SK-N-SH treated with all-trans-retinoic acid at 6 μM for 48 hours (cell line): ENCODE measurements around the gene PHACTR2.

Experiments used
- ATAC-seq: fragments of 200-7000 bp; cut with Tn5 transposase; 3 replicates; pipeline ENCODE4 v1.9.1; 2020; ENCODE audit warnings: mild to moderate bottlenecking, moderate library complexity
- ARNTL ChIP-seq: fragments of 450-650 bp; formaldehyde crosslinking; IDR thresholded peaks from 2 replicates; pipeline ENCODE4 v1.5.0; 2020; ENCODE audit warnings: low read depth, mild to moderate bottlenecking, moderate library complexity, borderline replicate concordance
- CREB5 ChIP-seq: fragments of 250-450 bp; sonication (Bioruptor Pico); IDR thresholded peaks from 2 replicates; pipeline ENCODE4 v1.5.1; 2020; ENCODE audit warnings: low read depth, mild to moderate bottlenecking, moderate library complexity
- CSRNP3 ChIP-seq: fragments of 250-450 bp; sonication (Bioruptor Pico); IDR thresholded peaks from 2 replicates; pipeline ENCODE4 v1.5.1; 2021; ENCODE audit warnings: mild to moderate bottlenecking, moderate library complexity
- ESRRG ChIP-seq: fragments of 250-450 bp; sonication (Bioruptor Pico); IDR thresholded peaks from 2 replicates; pipeline ENCODE4 v1.6.1; 2021; ENCODE audit warnings: mild to moderate bottlenecking
- GLIS3 ChIP-seq: fragments of 250-450 bp; sonication (Bioruptor Pico); IDR thresholded peaks from 2 replicates; pipeline ENCODE4 v1.5.0; 2020; ENCODE audit warnings: mild to moderate bottlenecking, moderate library complexity
- ISL1 ChIP-seq: fragments of 250-450 bp; sonication (Bioruptor Pico); IDR thresholded peaks from 2 replicates; pipeline ENCODE4 v2.1.2; 2022; ENCODE audit warnings: mild to moderate bottlenecking, moderate library complexity
- OSR1 ChIP-seq: fragments of 250-450 bp; sonication (Bioruptor Pico); IDR thresholded peaks from 2 replicates; pipeline ENCODE4 v1.8.0; 2022; ENCODE audit warnings: moderate library complexity, mild to moderate bottlenecking, inconsistent platforms
- PPARA ChIP-seq: fragments of 250-450 bp; sonication (Bioruptor Pico); IDR thresholded peaks from 2 replicates; pipeline ENCODE4 v1.5.0; 2020; ENCODE audit warnings: mild to moderate bottlenecking, borderline replicate concordance
- RARB ChIP-seq: fragments of 250-450 bp; sonication (Bioruptor Pico); IDR thresholded peaks from 2 replicates; pipeline ENCODE4 v1.8.0; 2021; ENCODE audit warnings: mild to moderate bottlenecking, moderate library complexity
- SNAI2 ChIP-seq: fragments of 250-450 bp; sonication (Bioruptor Pico); IDR thresholded peaks from 2 replicates; pipeline ENCODE4 v1.5.0; 2020; ENCODE audit warnings: mild to moderate bottlenecking, moderate library complexity
- TCF4 ChIP-seq: fragments of 250-450 bp; sonication (Bioruptor Pico); IDR thresholded peaks from 2 replicates; pipeline ENCODE4 v1.8.0; 2021; ENCODE audit warnings: mild to moderate bottlenecking, moderate library complexity, borderline replicate concordance
- TSHZ2 ChIP-seq: fragments of 250-450 bp; sonication (Bioruptor Pico); IDR thresholded peaks from 2 replicates; pipeline ENCODE4 v1.5.0; 2020; ENCODE audit warnings: mild to moderate bottlenecking, moderate library complexity
- ZC3H10 ChIP-seq: fragments of 250-450 bp; sonication (Bioruptor Pico); IDR thresholded peaks from 2 replicates; pipeline ENCODE4 v1.5.1; 2021; ENCODE audit warnings: mild to moderate bottlenecking, moderate library complexity
- ZFP3 ChIP-seq: fragments of 250-450 bp; sonication (Bioruptor Pico); IDR thresholded peaks from 2 replicates; pipeline ENCODE4 v1.5.0; 2020; ENCODE audit warnings: mild to moderate bottlenecking, moderate library complexity
- ZFP30 ChIP-seq: fragments of 450-650 bp; formaldehyde crosslinking; IDR thresholded peaks from 2 replicates; pipeline ENCODE4 v1.5.0; 2022; ENCODE audit warnings: mild to moderate bottlenecking, moderate library complexity
- ZNF565 ChIP-seq: fragments of 450-650 bp; formaldehyde crosslinking; conservative IDR thresholded peaks from 2 replicates; pipeline ENCODE4 v1.5.0; 2020; ENCODE audit warnings: low read depth, mild to moderate bottlenecking, moderate library complexity
- ZNF70 ChIP-seq: fragments of 450-650 bp; formaldehyde crosslinking; IDR thresholded peaks from 2 replicates; pipeline ENCODE4 v1.5.0; 2020; ENCODE audit warnings: mild to moderate bottlenecking, moderate library complexity
- ZNF8 ChIP-seq: fragments of 450-650 bp; formaldehyde crosslinking; IDR thresholded peaks from 2 replicates; pipeline ENCODE4 v1.5.0; 2020; ENCODE audit warnings: mild to moderate bottlenecking, moderate library complexity
- TF ChIP-seq, protein P1 (sequence below): fragments of 250-450 bp; sonication (Bioruptor Pico); IDR thresholded peaks from 2 replicates; pipeline ENCODE4 v1.8.0; 2020; ENCODE audit warnings: mild to moderate bottlenecking, moderate library complexity, borderline replicate concordance

The PHACTR2 gene

DNA sequence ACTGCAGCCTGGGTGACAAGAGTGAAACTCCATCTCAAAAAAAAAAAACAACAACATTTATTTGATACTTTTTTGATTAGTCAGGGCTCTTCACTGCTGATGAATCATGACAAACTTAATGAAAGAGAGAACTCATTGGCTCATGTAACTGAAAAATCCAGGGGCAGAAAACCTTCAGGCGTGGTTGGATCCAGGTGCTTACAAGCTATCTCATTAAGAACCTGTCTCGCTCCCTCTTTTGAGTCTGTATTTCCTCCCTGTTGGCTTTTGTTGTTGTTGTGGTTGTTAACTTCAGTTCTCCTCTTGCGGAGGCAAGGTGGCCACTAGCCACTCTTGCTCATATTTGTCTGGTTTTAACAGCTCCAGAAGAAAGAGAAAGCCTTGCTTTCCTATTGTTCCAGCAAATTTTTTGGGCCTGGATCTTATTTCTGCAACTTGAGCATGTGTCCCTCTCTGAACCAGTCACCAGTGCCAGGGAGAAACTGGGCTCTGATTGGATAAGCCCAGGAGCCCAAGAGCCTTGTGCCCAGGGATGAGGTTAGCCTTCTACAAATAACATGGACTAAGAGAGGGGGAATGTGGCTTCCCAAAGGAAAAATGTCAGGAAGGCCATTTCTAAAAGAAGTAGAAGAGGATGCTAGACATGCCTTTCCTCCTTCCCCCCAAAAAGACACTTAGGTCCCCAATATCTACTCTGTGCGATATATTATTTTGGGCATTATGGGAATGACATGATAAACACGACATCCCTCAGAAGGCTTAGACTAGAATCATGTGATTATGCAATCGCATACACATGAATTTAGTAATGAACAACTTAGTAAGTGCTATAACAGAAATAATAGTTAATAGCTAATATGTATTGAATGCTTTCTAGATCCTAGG is 64.5 kb downstream of the PHACTR2 start:
- no peak for ATAC-seq
- TF ChIP-seq, protein P1, sequence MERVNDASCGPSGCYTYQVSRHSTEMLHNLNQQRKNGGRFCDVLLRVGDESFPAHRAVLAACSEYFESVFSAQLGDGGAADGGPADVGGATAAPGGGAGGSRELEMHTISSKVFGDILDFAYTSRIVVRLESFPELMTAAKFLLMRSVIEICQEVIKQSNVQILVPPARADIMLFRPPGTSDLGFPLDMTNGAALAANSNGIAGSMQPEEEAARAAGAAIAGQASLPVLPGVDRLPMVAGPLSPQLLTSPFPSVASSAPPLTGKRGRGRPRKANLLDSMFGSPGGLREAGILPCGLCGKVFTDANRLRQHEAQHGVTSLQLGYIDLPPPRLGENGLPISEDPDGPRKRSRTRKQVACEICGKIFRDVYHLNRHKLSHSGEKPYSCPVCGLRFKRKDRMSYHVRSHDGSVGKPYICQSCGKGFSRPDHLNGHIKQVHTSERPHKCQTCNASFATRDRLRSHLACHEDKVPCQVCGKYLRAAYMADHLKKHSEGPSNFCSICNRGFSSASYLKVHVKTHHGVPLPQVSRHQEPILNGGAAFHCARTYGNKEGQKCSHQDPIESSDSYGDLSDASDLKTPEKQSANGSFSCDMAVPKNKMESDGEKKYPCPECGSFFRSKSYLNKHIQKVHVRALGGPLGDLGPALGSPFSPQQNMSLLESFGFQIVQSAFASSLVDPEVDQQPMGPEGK (CRISPR knock-in tag) = no peak
- TF ChIP-seq TCF4 (no peak), ZFP30 (CRISPR knock-in tag) (no peak), RARB (CRISPR knock-in tag) (no peak), OSR1 (CRISPR knock-in tag) (no peak), PPARA (CRISPR knock-in tag) (no peak), GLIS3 (CRISPR knock-in tag) (no peak), SNAI2 (CRISPR knock-in tag) (no peak), ZNF70 (CRISPR knock-in tag) (no peak), CSRNP3 (CRISPR knock-in tag) (no peak), ARNTL (CRISPR knock-in tag) (no peak), ZFP3 (CRISPR knock-in tag) (no peak), TSHZ2 (CRISPR knock-in tag) (no peak)

- ATAC-seq = no peak
- TF ChIP-seq ESRRG (no peak), TSHZ2 (CRISPR knock-in tag) (no peak), PPARA (CRISPR knock-in tag) (no peak), ISL1 (CRISPR knock-in tag) (no peak), ZNF70 (CRISPR knock-in tag) (no peak), ARNTL (CRISPR knock-in tag) (no peak), ZNF565 (CRISPR knock-in tag) (no peak), RARB (CRISPR knock-in tag) (no peak), ZC3H10 (no peak), CREB5 (CRISPR knock-in tag) (no peak), ZFP30 (CRISPR knock-in tag) (no peak), GLIS3 (CRISPR knock-in tag) (no peak), ZFP3 (CRISPR knock-in tag) (no peak), ZNF8 (no peak)
- TF ChIP-seq, protein P1 (CRISPR knock-in tag) = no peak
These were observed 65.1 kb downstream of the PHACTR2 start for GRCh38 chr6:143742955-143743255.
